ENCODE results near the gene LASP1.

GRCh38 chr17:38967290-38967738, 97.5 kb downstream of the LASP1 start, which contains the start of gene FBXO47:
- TF ChIP-seq CTCF (conservative IDR thresholded peaks at IDR 0.05; ENCODE audit: low read depth, low read length) (no peak), EZH2 (IDR thresholded peaks at IDR 0.05; ENCODE audit: borderline replicate concordance, low read depth, low read length, poor library complexity, severe bottlenecking) (no peak)
